Trophoblast cell (in vitro differentiated cells and primary cell): Measurements from ENCODE around the gene NIT1.

ENCODE experiments used
- DNase-seq, 2 donors: peaks; one replicate each; pipeline ENCODE4 v3.0.0-alpha.2; 2016
- H2AFZ ChIP-seq: 2 replicates; pipeline ENCODE4 v1.6.1; 2013; ENCODE audit warnings: low read length, moderate library complexity, mild to moderate bottlenecking; ENCODE audit not compliant: insufficient read depth, poor library complexity
- H2AK5ac ChIP-seq: 2 replicates; pipeline ENCODE4 v1.6.1; 2013; ENCODE audit warnings: mild to moderate bottlenecking, low read length
- H2BK120ac ChIP-seq: 2 replicates; pipeline ENCODE4 v1.6.1; 2013; ENCODE audit warnings: low read length, mild to moderate bottlenecking, moderate library complexity; ENCODE audit not compliant: insufficient read depth, poor library complexity
- H2BK12ac ChIP-seq: 2 replicates; pipeline ENCODE4 v1.6.1; 2013; ENCODE audit warnings: mild to moderate bottlenecking, low read length, moderate library complexity
- H2BK5ac ChIP-seq: 2 replicates; pipeline ENCODE4 v1.6.1; 2013; ENCODE audit warnings: low read length, low read depth, moderate library complexity, mild to moderate bottlenecking; ENCODE audit not compliant: poor library complexity
- H3K14ac ChIP-seq: 2 replicates; pipeline ENCODE4 v1.6.1; 2013; ENCODE audit warnings: mild to moderate bottlenecking, low read length
- H3K18ac ChIP-seq: 2 replicates; pipeline ENCODE4 v1.6.1; 2013; ENCODE audit warnings: mild to moderate bottlenecking, low read length
- H3K23ac ChIP-seq: 2 replicates; pipeline ENCODE4 v1.6.1; 2013; ENCODE audit warnings: low read length
- H3K27ac ChIP-seq: 2 replicates; pipeline ENCODE4 v1.5.1; 2013; ENCODE audit warnings: low read depth, mild to moderate bottlenecking, inconsistent platforms, low read length, moderate library complexity
- H3K27me3 ChIP-seq: 2 replicates; pipeline ENCODE4 v1.6.1; 2013; ENCODE audit warnings: inconsistent platforms, mild to moderate bottlenecking, low read length, moderate library complexity; ENCODE audit not compliant: insufficient read depth
- H3K36me3 ChIP-seq, 2 experiments: 1 replicate in 1 of 2; 2 replicates in 1 of 2; pipeline ENCODE4 v1.6.1; 2013; ENCODE audit warnings: low read length in 2 of 2, mild to moderate bottlenecking in 2 of 2, moderate library complexity in 1 of 2; ENCODE audit not compliant: insufficient read depth in 2 of 2, control insufficient read depth in 1 of 2
- H3K4ac ChIP-seq: 2 replicates; pipeline ENCODE4 v1.6.1; 2013; ENCODE audit warnings: low read depth, mild to moderate bottlenecking, low read length, moderate library complexity
- H3K4me1 ChIP-seq, 2 experiments: 1 replicate in 1 of 2; 2 replicates in 1 of 2; pipeline ENCODE4 v1.6.1; 2013; ENCODE audit warnings: low read length in 2 of 2, mild to moderate bottlenecking in 2 of 2, moderate library complexity in 1 of 2; ENCODE audit not compliant: insufficient read depth in 2 of 2, control insufficient read depth in 1 of 2
- H3K4me2 ChIP-seq: 2 replicates; pipeline ENCODE4 v1.6.1; 2013; ENCODE audit warnings: inconsistent platforms, mild to moderate bottlenecking, low read length, moderate library complexity
- H3K4me3 ChIP-seq: 2 replicates; pipeline ENCODE4 v1.5.1; 2013; ENCODE audit warnings: mild to moderate bottlenecking, low read depth, low read length, inconsistent platforms
- H3K79me1 ChIP-seq: one replicate; pipeline ENCODE4 v1.6.1; 2013; ENCODE audit warnings: low read length
- H3K79me2 ChIP-seq: 2 replicates; pipeline ENCODE4 v1.6.1; 2013; ENCODE audit warnings: low read length, mild to moderate bottlenecking; ENCODE audit not compliant: control insufficient read depth, insufficient read depth, poor library complexity
- H3K9ac ChIP-seq: 2 replicates; pipeline ENCODE4 v1.6.1; 2013; ENCODE audit warnings: mild to moderate bottlenecking, low read length
- H3K9me3 ChIP-seq: 2 replicates; pipeline ENCODE4 v1.6.1; 2013; ENCODE audit warnings: low read depth, mild to moderate bottlenecking, control low read depth, inconsistent platforms, low read length; ENCODE audit not compliant: insufficient read depth
- H4K12ac ChIP-seq: 2 replicates; pipeline ENCODE4 v1.6.1; 2013; ENCODE audit warnings: low read depth, mild to moderate bottlenecking, low read length, moderate library complexity
- H4K8ac ChIP-seq: 2 replicates; pipeline ENCODE4 v1.6.1; 2013; ENCODE audit warnings: low read depth, mild to moderate bottlenecking, low read length, moderate library complexity
- H4K91ac ChIP-seq: one replicate; pipeline ENCODE4 v1.6.1; 2013; ENCODE audit warnings: low read depth, mild to moderate bottlenecking, low read length, moderate library complexity
- WGBS: extraction: QIAGEN DNeasy Blood & Tissue Kit; methylation state at CpG from one replicate; pipeline ENCODE4 v1.1.7; 2013; ENCODE audit warnings: missing lambda C conversion rate; ENCODE audit not compliant: insufficient read length, insufficient coverage; ENCODE audit errors: extremely low coverage; 5-methylcytosine and 5-hydroxymethylcytosine counted together

Gene NIT1

DNA sequence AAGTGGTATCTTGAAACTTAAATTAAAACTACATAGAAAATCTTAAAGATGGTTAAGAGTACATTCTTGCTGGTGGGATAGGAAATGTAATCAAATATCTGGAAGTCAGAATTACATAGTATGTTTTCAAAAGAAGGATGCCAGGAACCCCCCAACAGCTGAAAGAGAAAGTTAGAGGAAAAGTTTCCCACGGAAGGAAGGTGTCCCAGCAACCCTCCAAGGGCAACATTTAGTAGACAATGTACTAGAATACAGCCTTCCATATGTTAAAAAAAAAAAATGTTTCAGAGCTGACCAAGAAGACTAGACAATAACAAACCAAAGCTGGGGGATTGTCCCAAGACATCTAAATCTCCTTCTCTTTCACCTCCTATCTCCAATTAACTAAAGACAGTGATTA, 12.4 kb downstream of the NIT1 start:
- Histone ChIP-seq H3K36me3 (peaks cover 10 to 13% of the 10 kb centered on the region in 2 experiments), H3K27ac (no peak overlapping the region), H3K4me1 (peaks cover 11 to 19% of the 10 kb centered on the region in 2 experiments), H4K8ac (no peak overlapping the region), H3K79me2 (peaks cover 15% of the 10 kb centered on the region), H4K91ac (no peak overlapping the region), H3K4ac (no peak overlapping the region), H3K18ac (no peak overlapping the region), H3K79me1 (peaks cover 24% of the 10 kb centered on the region), H2BK12ac (no peak overlapping the region), H3K4me2 (no peak overlapping the region), H3K4me3 (no peak overlapping the region), H3K14ac (no peak overlapping the region), H2BK5ac (no peak overlapping the region), H2BK120ac (no peak overlapping the region), H2AFZ (no peak overlapping the region), H2AK5ac (no peak overlapping the region), H3K23ac (no peak overlapping the region), H4K12ac (no peak overlapping the region), H3K27me3 (no peaks in the 10 kb centered on the region), H3K9me3 (no peaks in the 10 kb centered on the region), H3K9ac (no peak overlapping the region)
- no CpG with 5 or more reads among the region's 1 CpG for WGBS
- DNase-seq, result no peak

DNA sequence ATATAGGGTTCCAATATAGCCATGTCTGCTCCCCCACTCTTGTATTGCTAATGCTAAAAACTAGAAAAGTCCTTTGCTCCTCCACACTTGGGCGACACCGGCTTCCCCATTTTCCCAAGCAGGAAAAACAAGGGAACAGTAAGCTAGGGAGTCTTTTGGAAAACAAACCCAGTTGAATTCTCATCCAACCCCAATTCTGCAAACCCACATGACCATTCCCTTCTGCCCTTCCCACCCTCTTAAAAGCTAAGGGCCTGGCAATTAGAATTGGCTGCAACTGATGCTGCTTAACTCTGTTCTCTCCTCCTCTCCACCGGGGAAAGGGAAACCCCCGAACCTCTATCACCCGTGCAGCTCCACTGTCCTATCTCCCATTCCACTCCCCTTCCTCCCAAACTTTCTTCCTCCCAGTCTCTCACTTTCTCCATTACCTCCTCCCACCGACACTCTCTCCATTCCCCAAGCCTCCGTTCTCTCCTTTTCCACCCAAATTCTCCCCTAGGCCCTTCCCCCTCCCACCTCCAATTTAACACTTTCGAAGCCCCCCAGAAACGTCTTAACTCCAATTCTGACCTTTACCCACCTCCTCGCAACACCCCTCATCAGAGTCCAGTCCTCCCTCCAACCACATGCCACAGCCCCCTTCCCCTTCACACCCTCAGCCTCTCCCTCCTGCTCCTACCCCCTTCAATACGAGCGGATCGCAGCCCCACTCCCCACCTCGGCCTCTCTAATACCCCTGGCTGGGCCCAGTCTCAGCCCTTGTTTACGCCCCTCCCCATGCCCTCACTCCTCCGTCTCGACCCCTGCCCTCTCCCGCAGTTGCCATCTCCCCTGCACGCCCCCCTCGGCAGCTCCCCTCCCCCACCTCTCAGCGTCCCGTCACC, 13.9 kb downstream of the NIT1 start:
- no peak for DNase-seq
- peak overlapping the region; percentile 55 for H3K23ac ChIP-seq
- peak overlapping the region; percentile 90 for H3K4ac ChIP-seq
- peak overlapping the region; percentile 99 for H3K14ac ChIP-seq
- peak overlapping the region; percentile 81 for H3K4me2 ChIP-seq
- peak overlapping the region; percentile 96 for H4K8ac ChIP-seq
- peak overlapping the region; percentile 96 for H2AK5ac ChIP-seq
- peak overlapping the region; percentile 94 for H3K9ac ChIP-seq
- H2BK12ac ChIP-seq, result peak overlapping the region; percentile 88
- H3K79me2 ChIP-seq, result peaks cover 15% of the 10 kb centered on the region
- H3K4me1 ChIP-seq, result peaks cover 16 to 25% of the 10 kb centered on the region in 2 experiments
- peak overlapping the region; percentile 99 for H4K91ac ChIP-seq
- H2BK120ac ChIP-seq, result peak overlapping the region; percentile 99
- peak overlapping the region; percentile 96 for H2BK5ac ChIP-seq
- H4K12ac ChIP-seq, result peak overlapping the region; percentile 90
- H3K27ac ChIP-seq, result peak overlapping the region; percentile 99
- 100% methylated on average over 1 of the region's 22 CpGs for WGBS
- H3K27me3 ChIP-seq, result no peaks in the 10 kb centered on the region
- peaks cover 7 to 8% of the 10 kb centered on the region in 2 experiments for H3K36me3 ChIP-seq
- peak overlapping the region; percentile 98 for H3K18ac ChIP-seq
- peaks cover 24% of the 10 kb centered on the region for H3K79me1 ChIP-seq
- H2AFZ ChIP-seq, result peak overlapping the region; percentile 85
- H3K4me3 ChIP-seq, result peak overlapping the region; percentile 89
- no peaks in the 10 kb centered on the region for H3K9me3 ChIP-seq

DNA sequence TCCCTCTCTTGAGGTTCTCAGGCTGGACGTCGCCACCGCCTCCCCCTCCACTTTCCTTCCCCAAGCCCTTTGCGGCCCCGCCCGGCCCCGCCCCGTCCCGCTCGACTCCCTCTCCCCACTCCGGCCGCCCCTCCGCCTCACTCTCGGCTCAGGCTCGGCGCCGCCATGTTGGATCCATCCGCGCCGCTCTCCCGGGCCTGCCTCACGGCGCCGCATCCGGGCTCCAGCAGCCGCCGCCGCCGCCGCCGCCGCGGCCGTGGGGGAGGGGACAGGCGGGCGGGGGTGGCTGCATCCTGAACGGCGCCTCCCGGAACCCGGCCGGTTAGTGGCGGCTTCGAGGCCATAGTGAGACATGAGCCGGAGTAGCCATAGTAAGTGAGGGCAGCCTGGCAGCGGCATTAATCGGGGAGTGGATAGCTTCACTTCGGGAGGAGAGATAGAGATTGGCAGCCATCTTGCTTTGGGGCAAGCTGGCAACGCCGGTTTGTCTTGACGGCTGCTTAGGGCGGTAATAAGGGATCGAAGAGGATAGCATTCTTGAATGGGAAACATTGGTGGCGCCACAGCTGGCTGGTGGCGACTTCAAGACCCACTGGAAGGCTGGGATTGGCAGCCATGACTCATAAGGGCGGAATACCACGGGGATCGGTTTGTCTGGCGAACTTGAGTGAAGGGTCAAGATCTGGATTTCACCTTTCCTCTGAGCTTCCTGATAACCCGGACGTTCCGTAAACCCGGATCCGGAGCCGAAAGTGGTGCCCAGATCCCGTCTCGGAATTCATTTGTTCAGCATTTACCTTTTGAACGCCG, 14.7 kb downstream of the NIT1 start, which contains the start of gene DEDD:
TSS of gene DEDD (minus strand) at position 258 of the 810 bp plus-strand sequence. CDS start 8,205 bp downstream, outside the sequence.
- WGBS, result no CpG with 5 or more reads among the region's 68 CpGs
- peak within 1 kb of the TSS; percentile 99 for H4K91ac ChIP-seq
- H3K9me3 ChIP-seq, result no peaks in the 10 kb centered on the region

DNA sequence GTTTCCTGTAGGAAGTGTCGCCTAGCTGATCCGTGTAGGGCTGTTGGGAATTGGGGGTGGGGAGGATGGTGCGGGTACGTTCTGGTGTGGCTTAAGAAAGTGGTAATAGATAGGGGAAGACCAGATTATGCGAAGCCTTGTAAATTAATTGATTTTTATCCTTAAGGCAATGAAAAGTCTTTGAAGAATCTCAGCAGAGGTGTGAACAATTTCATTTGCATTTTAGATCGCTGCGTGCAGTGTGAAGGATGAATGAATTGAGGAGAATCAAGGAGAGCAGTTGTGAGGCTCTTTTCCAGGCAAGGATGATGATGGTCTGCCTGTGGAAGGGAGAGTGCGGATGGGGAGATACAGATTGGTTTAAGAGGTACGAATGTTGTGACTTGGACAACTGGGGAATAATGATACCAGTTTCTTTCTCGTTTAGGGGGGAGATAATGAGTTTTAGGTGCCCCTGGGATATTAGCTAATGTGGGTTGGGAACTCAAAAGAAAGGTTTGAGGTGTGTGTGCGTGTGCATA, 15.4 kb downstream of the NIT1 start:
- H2AK5ac ChIP-seq, result peak overlapping the region; percentile 26
- no peaks in the 10 kb centered on the region for H3K27me3 ChIP-seq
- peaks cover 21 to 35% of the 10 kb centered on the region in 2 experiments for H3K4me1 ChIP-seq
- H2BK12ac ChIP-seq, result peak overlapping the region; percentile 45
- peak overlapping the region; percentile 91 for H3K14ac ChIP-seq
- peak overlapping the region; percentile 99 for H4K91ac ChIP-seq
- H3K9me3 ChIP-seq, result no peaks in the 10 kb centered on the region
- H4K12ac ChIP-seq, result peak overlapping the region; percentile 93
- H3K4ac ChIP-seq, result peak overlapping the region; percentile 93
- DNase-seq, result no peak
- H2BK5ac ChIP-seq, result peak overlapping the region; percentile 96
- peak overlapping the region; percentile 73 for H3K4me2 ChIP-seq
- H3K27ac ChIP-seq, result peak overlapping the region; percentile 99
- no CpG with 5 or more reads among the region's 11 CpGs for WGBS
- H3K9ac ChIP-seq, result peak overlapping the region; percentile 86
- peak overlapping the region; percentile 68 for H3K18ac ChIP-seq
- H4K8ac ChIP-seq, result peak overlapping the region; percentile 96
- peak overlapping the region; percentile 99 for H2BK120ac ChIP-seq
- H2AFZ ChIP-seq, result peak overlapping the region; percentile 94
- H3K79me1 ChIP-seq, result peaks cover 24% of the 10 kb centered on the region
- peaks cover 15% of the 10 kb centered on the region for H3K79me2 ChIP-seq
- H3K4me3 ChIP-seq, result peak overlapping the region; percentile 89
- no peak overlapping the region for H3K23ac ChIP-seq
- peaks cover 2 to 6% of the 10 kb centered on the region in 2 experiments for H3K36me3 ChIP-seq

More for the DNA sequence above, 14.7 kb downstream of the NIT1 start, which contains the start of gene DEDD:
- Histone ChIP-seq H3K4ac (peak within 1 kb of the TSS; percentile 93), H2AFZ (peak within 1 kb of the TSS; percentile 94), H3K79me2 (peaks cover 15% of the 10 kb centered on the region), H3K14ac (peak within 1 kb of the TSS; percentile 99), H3K79me1 (peaks cover 24% of the 10 kb centered on the region), H3K4me1 (peaks cover 19 to 30% of the 10 kb centered on the region in 2 experiments), H3K9ac (peak within 1 kb of the TSS; percentile 94), H2BK12ac (peak within 1 kb of the TSS; percentile 88), H4K8ac (peak within 1 kb of the TSS; percentile 96), H2BK5ac (peak within 1 kb of the TSS; percentile 96), H3K36me3 (peaks cover 6 to 7% of the 10 kb centered on the region in 2 experiments), H2AK5ac (peak within 1 kb of the TSS; percentile 96), H3K18ac (peak within 1 kb of the TSS; percentile 98), H3K27me3 (no peaks in the 10 kb centered on the region), H2BK120ac (peak within 1 kb of the TSS; percentile 99), H3K4me3 (peak within 1 kb of the TSS; percentile 89), H3K23ac (peak within 1 kb of the TSS; percentile 55), H4K12ac (peak within 1 kb of the TSS; percentile 93), H3K4me2 (peak within 1 kb of the TSS; percentile 81), H3K27ac (peak within 1 kb of the TSS; percentile 99)
- DNase-seq, result peak; percentile 95 to 96
